HG02884 (cell line): Measurements from ENCODE around the gene KCNN3.

ENCODE experiments used
- ATAC-seq: cut with Tn5 transposase; IDR thresholded peaks from one replicate; pipeline ENCODE4 v1.9.1; 2021; ENCODE audit warnings: mild to moderate bottlenecking, moderate library complexity; ENCODE audit not compliant: unreplicated experiment

Gene KCNN3

GRCh38 chr1:154819628-154820590, 50.2 kb downstream of the KCNN3 start:
- ATAC-seq, result no peak

GRCh38 chr1:154818911-154819310, 51.2 kb downstream of the KCNN3 start:
- no peak for ATAC-seq

GRCh38 chr1:154816937-154817336, 53.1 kb downstream of the KCNN3 start:
- no peak for ATAC-seq

- no peak for ATAC-seq
Measured at GRCh38 chr1:154816369-154816768, 53.7 kb downstream of the KCNN3 start.

- no peak for ATAC-seq
Measured at GRCh38 chr1:154813846-154814505, 56.1 kb downstream of the KCNN3 start.

GRCh38 chr1:154813300-154813816, 56.7 kb downstream of the KCNN3 start:
- no peak for ATAC-seq

GRCh38 chr1:154812877-154813276, 57.2 kb downstream of the KCNN3 start:
- ATAC-seq, result no peak

- no peak for ATAC-seq
Measured at GRCh38 chr1:154810571-154810970, 59.5 kb downstream of the KCNN3 start.

GRCh38 chr1:154809436-154810413, 60.4 kb downstream of the KCNN3 start:
- no peak for ATAC-seq

- no peak for ATAC-seq
Measured at GRCh38 chr1:154808909-154809262, 61.2 kb downstream of the KCNN3 start.

GRCh38 chr1:154808261-154808908, 61.7 kb downstream of the KCNN3 start:
- no peak for ATAC-seq

- ATAC-seq, result peak; percentile 63
Measured at GRCh38 chr1:154807048-154807591, 63.0 kb downstream of the KCNN3 start.

- ATAC-seq, result no peak
Measured at GRCh38 chr1:154806333-154806732, 63.7 kb downstream of the KCNN3 start.

- no peak for ATAC-seq
Measured at GRCh38 chr1:154802982-154803920, 66.8 kb downstream of the KCNN3 start.

GRCh38 chr1:154802336-154802969, 67.6 kb downstream of the KCNN3 start:
- no peak for ATAC-seq

- no peak for ATAC-seq
Measured at GRCh38 chr1:154801234-154802011, 68.7 kb downstream of the KCNN3 start.

- no peak for ATAC-seq
Measured at GRCh38 chr1:154799188-154799587, 70.9 kb downstream of the KCNN3 start.

GRCh38 chr1:154798645-154799044, 71.4 kb downstream of the KCNN3 start:
- ATAC-seq, result no peak
